ENCODE results near the gene RABGAP1L.

Gene RABGAP1L

DNA sequence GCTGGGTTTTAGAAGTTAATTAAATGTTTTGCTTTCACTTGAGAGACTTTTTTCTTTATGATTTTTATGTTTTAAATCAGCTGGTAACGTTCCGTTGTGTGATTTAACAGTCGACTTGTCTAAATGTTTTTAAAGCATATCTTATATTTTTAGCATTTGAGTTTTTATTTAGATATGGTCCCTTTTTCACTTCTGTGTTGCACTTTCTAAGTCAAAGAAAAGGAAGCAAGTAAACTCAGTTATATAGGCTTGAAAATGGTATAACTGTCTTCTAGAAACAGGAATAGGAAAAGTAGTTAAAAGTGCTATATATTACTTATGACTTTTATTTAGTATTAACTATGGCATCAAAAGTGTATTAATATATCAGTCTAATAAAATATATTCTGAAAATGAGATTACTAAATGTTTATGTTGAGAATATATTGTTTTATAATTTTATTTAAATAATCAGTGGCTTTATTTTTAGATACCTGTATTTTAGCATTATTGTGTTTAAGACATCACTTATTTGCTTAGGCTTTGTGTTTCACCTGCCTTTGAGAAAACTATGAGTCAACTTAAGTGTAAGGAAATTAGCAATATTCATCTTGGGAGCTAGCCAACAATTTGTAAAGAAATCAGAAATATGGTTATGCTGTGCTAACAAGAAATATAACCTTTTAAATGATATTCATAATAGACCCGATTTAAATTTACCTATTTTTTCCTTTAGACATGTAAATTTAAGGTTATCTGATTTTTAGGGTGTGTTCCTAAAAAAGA, 60.5 kb downstream of the RABGAP1L start:
- DNase-seq = no peak
- H3K9me3 Mint-ChIP-seq = peaks cover 18% of the 10 kb centered on the region
- no peak overlapping the region for H3K4me3 Mint-ChIP-seq
- H3K4me1 Mint-ChIP-seq = no peaks in the 10 kb centered on the region
- no peak for TF ChIP-seq CTCF (IDR thresholded peaks at IDR 0.05)
- H3K27ac Mint-ChIP-seq = no peak overlapping the region
- H3K27me3 Mint-ChIP-seq (ENCODE audit: low read depth, poor library complexity) = no peaks in the 10 kb centered on the region
- H3K36me3 Mint-ChIP-seq (ENCODE audit: low read depth) = peaks cover 33% of the 10 kb centered on the region

GRCh38 chr1:174221681-174222080, 62.4 kb downstream of the RABGAP1L start:
- Mint-ChIP-seq H3K9me3 (peaks cover 26% of the 10 kb centered on the region), H3K36me3 (ENCODE audit: low read depth) (peaks cover 48% of the 10 kb centered on the region), H3K27ac (no peak overlapping the region), H3K4me3 (no peak overlapping the region), H3K4me1 (no peaks in the 10 kb centered on the region), H3K27me3 (ENCODE audit: low read depth, poor library complexity) (no peaks in the 10 kb centered on the region)
- no peak for DNase-seq
- no peak for TF ChIP-seq CTCF (IDR thresholded peaks at IDR 0.05)

DNA sequence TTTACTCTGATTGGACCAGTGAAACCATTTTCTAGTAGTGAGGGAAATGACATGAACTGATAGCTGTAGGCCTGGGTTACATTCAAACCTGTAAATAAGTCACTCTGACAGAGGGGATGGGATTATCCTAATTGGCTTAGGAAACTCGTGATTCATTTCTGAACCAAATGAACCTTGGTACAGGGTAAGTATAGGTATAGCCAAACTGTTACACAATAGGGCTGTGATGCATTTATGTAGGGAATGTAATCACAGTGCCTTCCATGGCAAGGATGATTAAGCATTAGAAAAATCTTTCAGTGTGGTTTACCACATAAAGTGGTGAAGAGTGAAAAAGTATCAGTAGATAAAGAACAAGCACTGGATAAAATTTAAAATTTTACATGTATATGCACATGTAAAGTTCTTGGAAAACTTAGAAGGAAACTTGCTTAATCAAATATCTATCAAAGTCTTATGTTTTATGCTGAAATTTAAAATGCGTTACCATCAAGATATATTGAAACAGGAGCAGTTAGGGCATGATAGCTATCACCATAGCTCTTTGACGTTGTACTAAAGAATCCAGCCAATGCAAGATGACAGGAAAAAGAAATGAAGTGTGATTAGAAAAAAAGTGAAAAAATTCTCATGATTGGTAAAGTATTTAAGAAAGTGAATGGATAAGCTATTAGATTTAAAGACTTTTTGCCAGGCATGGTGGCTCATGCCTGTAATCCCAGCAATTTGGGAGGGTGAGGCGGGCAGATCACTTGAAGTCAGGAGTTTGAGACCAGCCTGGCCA, 63.0 kb downstream of the RABGAP1L start:
- Mint-ChIP-seq H3K4me3 (no peak overlapping the region), H3K27me3 (ENCODE audit: low read depth, poor library complexity) (no peaks in the 10 kb centered on the region), H3K4me1 (no peaks in the 10 kb centered on the region), H3K36me3 (ENCODE audit: low read depth) (peaks cover 48% of the 10 kb centered on the region), H3K27ac (no peak overlapping the region), H3K9me3 (peaks cover 26% of the 10 kb centered on the region)
- TF ChIP-seq CTCF (IDR thresholded peaks at IDR 0.05) = no peak
- DNase-seq = no peak

DNA sequence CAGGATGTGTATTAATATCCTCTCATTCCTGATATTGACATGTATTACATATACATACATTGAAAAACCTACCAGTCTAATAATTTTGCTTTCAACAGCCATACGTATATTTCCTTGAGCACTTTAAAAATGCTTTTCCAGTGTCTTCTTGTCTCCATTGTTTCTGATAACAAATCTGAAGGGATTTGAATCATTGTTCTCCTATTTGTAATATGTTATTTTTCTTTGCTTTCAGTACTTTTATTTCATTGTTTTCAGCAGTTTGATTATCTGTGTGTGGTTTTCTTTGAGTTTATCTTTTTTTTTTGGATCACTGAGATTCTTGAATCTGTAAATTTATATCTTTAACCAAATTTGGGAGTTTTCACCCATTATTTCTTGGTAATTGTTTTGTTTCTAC, 65.3 kb downstream of the RABGAP1L start:
- H3K9me3 Mint-ChIP-seq = peaks cover 26% of the 10 kb centered on the region
- H3K27ac Mint-ChIP-seq = no peak overlapping the region
- DNase-seq = no peak
- no peak for TF ChIP-seq CTCF (IDR thresholded peaks at IDR 0.05)
- H3K4me3 Mint-ChIP-seq = no peak overlapping the region
- H3K36me3 Mint-ChIP-seq (ENCODE audit: low read depth) = peaks cover 48% of the 10 kb centered on the region
- no peaks in the 10 kb centered on the region for H3K27me3 Mint-ChIP-seq (ENCODE audit: low read depth, poor library complexity)
- no peaks in the 10 kb centered on the region for H3K4me1 Mint-ChIP-seq

- Mint-ChIP-seq H3K4me1 (no peaks in the 10 kb centered on the region), H3K9me3 (peaks cover 26% of the 10 kb centered on the region), H3K36me3 (ENCODE audit: low read depth) (peaks cover 48% of the 10 kb centered on the region), H3K27ac (peak overlapping the region; percentile 7), H3K4me3 (no peak overlapping the region), H3K27me3 (ENCODE audit: low read depth, poor library complexity) (no peaks in the 10 kb centered on the region)
- DNase-seq = no peak
- TF ChIP-seq CTCF (IDR thresholded peaks at IDR 0.05) = no peak
These were observed 66.3 kb downstream of the RABGAP1L start for GRCh38 chr1:174225499-174226204.
